GM12878 (cell line): Measurements from ENCODE around the gene PGM3. TPM values are rescaled to one million over a fixed set of nuclear protein-coding genes. Genes with fewer than 3 reads are reported as not detected.

Experiments used
- ATAC-seq: fragments of 200-7000 bp; cut with Tn5 transposase; 3 replicates; pipeline ENCODE4 v1.9.1; 2020; ENCODE audit warnings: mild to moderate bottlenecking, moderate library complexity
- BruUV-seq: library from RNA; stranded (reverse); fragments of 400-500 nt; replicated peaks from 2 replicates; lab custom pipeline; 2021; lab: Mats Ljungman, UMichigan
- CTCF ChIA-PET: fragments of 300-600 bp; sonication (Branson Sonifier 250); formaldehyde crosslinking; extraction: SDS; loops from one replicate; lab custom pipeline; 2021; ENCODE audit warnings: inconsistent platforms; lab: Yijun Ruan, JAX
- POLR2A ChIA-PET: fragments of 350-600 bp; formaldehyde crosslinking; extraction: SDS; loops from one replicate; lab custom pipeline; 2021; ENCODE audit warnings: inconsistent platforms; lab: Charles Lee
- RAD21 ChIA-PET: fragments of 300-600 bp; sonication (Branson Sonifier 250); formaldehyde crosslinking; loops from one replicate; lab custom pipeline; 2023; ENCODE audit warnings: antibody characterized with exemption; ENCODE audit not compliant: unreplicated experiment; lab: Charles Lee
- SMC1A ChIA-PET: fragments of 300-600 bp; sonication (Branson Sonifier 250); formaldehyde crosslinking; loops from one replicate; lab custom pipeline; 2023; ENCODE audit not compliant: unreplicated experiment, uncharacterized antibody; lab: Charles Lee
- DNase-seq: peaks from one replicate; pipeline ENCODE4 v3.0.0-alpha.2; 2011; ENCODE audit warnings: low read depth, low spot score
- FAIRE-seq: peaks from 3 replicates; lab custom pipeline; 2011; peaks lifted over from hg19 to GRCh38; lab: Jason Lieb, UNC
- H2AFZ ChIP-seq: 2 replicates; pipeline ENCODE4 v1.6.0; 2011; ENCODE audit warnings: low read depth, low read length, control low read depth; ENCODE audit not compliant: control insufficient read depth
- H3K27ac ChIP-seq: 2 replicates; pipeline ENCODE4 v1.5.1; 2011; ENCODE audit warnings: control low read depth; ENCODE audit not compliant: control insufficient read depth, insufficient read depth
- H3K27me3 ChIP-seq, 2 experiments: replicated peaks in 1 of 2; 2 replicates each; pipeline versions ENCODE4 v1.6.0 to v1.6.1; 2011; ENCODE audit warnings: low read length in 1 of 2; ENCODE audit not compliant: control insufficient read depth in 2 of 2, insufficient read depth in 2 of 2
- H3K36me3 ChIP-seq, 2 experiments: 2 replicates each; pipeline ENCODE4 v1.5.1; 2011; ENCODE audit warnings: low read length in 1 of 2; ENCODE audit not compliant: control insufficient read depth in 2 of 2, insufficient read depth in 2 of 2
- H3K4me1 ChIP-seq: 2 replicates; pipeline ENCODE4 v1.6.1; 2011; ENCODE audit warnings: mild to moderate bottlenecking, low read length, moderate library complexity, mixed read lengths; ENCODE audit not compliant: control insufficient read depth, insufficient read depth
- H3K4me2 ChIP-seq: 2 replicates; pipeline ENCODE4 v1.6.0; 2011; ENCODE audit warnings: control low read depth; ENCODE audit not compliant: control insufficient read depth, insufficient read depth
- H3K4me3 ChIP-seq: fragments of 200-600 bp; sonication (generic); 2 replicates; pipeline ENCODE4 v1.5.1; 2016
- H3K79me2 ChIP-seq: 2 replicates; pipeline ENCODE4 v1.6.0; 2011; ENCODE audit warnings: low read length; ENCODE audit not compliant: control insufficient read depth, insufficient read depth
- H3K9ac ChIP-seq: 2 replicates; pipeline ENCODE4 v1.8.0; 2011; ENCODE audit warnings: low read length, control low read depth, mixed read lengths; ENCODE audit not compliant: control insufficient read depth, insufficient read depth
- H3K9me3 ChIP-seq: replicated peaks from 3 replicates; pipeline ENCODE4 v1.5.1; 2011; ENCODE audit warnings: mild to moderate bottlenecking, low read length; ENCODE audit not compliant: control insufficient read depth, insufficient read depth
- H4K20me1 ChIP-seq: 2 replicates; pipeline ENCODE4 v1.6.0; 2011; ENCODE audit not compliant: control insufficient read depth, insufficient read depth
- CREM ChIP-seq: IDR thresholded peaks from 2 replicates; pipeline ENCODE4 v1.6.1; 2014; ENCODE audit warnings: antibody characterized with exemption, low read depth
- HCFC1 ChIP-seq: fragments of 150-350 bp; IDR thresholded peaks from 2 replicates; pipeline ENCODE4 v1.6.1; 2014; ENCODE audit warnings: low read length
- KAT2A ChIP-seq: conservative IDR thresholded peaks from 2 replicates; pipeline ENCODE4 v1.6.1; 2011; ENCODE audit warnings: low read depth, low read length; ENCODE audit not compliant: control insufficient read depth
- NBN ChIP-seq: fragments of 450-650 bp; IDR thresholded peaks from 2 replicates; pipeline ENCODE4 v1.6.1; 2016
- PAX8 ChIP-seq: fragments of 450-650 bp; IDR thresholded peaks from 2 replicates; pipeline ENCODE4 v1.6.1; 2017; ENCODE audit warnings: mild to moderate bottlenecking, moderate library complexity
- RB1 ChIP-seq: fragments of 450-650 bp; formaldehyde crosslinking; IDR thresholded peaks from 2 replicates; pipeline ENCODE4 v1.6.1; 2017; ENCODE audit warnings: mild to moderate bottlenecking, borderline replicate concordance
- WGBS: methylation state at CpG from one replicate; pipeline ENCODE4 v1.1.6; 2016; ENCODE audit warnings: low lambda C conversion rate; ENCODE audit not compliant: insufficient replicate concordance, insufficient coverage; ENCODE audit errors: missing lambda C conversion rate; 5-methylcytosine and 5-hydroxymethylcytosine counted together
- in situ Hi-C: fragments of 300-500 bp; cut with MboI; formaldehyde crosslinking; loops from 9 replicates; pipeline ENCODE4 v1.14.3; 2018; ENCODE audit warnings: mixed read lengths
- intact Hi-C: fragments of 100-400 bp; cut with micrococcal nuclease; formaldehyde crosslinking; loops from one replicate; pipeline ENCODE4 v1.14.2; 2022; ENCODE audit not compliant: unreplicated experiment
- polyA plus RNA-seq, 11 experiments: library from polyadenylated mRNA; depleted of rRNA in 4 of 11; unstranded in 6 of 11; stranded (reverse) in 5 of 11; fragments of >200 nt; fragmentation: Nextera tagmentation in 4 of 11; fragmentation: Illumina TruSeq in 1 of 11; extraction: Ambion mirVana in 4 of 11; extraction: Trizol in 1 of 11; gene quantifications; 1 replicate in 1 of 11; 2 replicates in 10 of 11; pipeline versions ENCODE4 v1.2.1 to v1.2.3, GENCODE V29; 2011 to 2016; ENCODE audit warnings: inconsistent platforms in 2 of 11, missing spikeins in 2 of 11, low read depth in 1 of 11
- total RNA-seq, 4 experiments: library from RNA; depleted of rRNA in 3 of 4; stranded (reverse); fragments of >200 nt in 3 of 4; fragmentation: Illumina TruSeq in 1 of 4; extraction: Trizol in 1 of 4; gene quantifications; 2 replicates each; pipeline versions ENCODE4 v1.2.1 to v1.2.3, GENCODE V29; 2013 to 2021
- TF ChIP-seq, protein P1 (sequence below): IDR thresholded peaks from 2 replicates; pipeline ENCODE4 v1.6.1; 2012; ENCODE audit warnings: low read length, inconsistent platforms
- TF ChIP-seq, protein P2 (sequence below): fragments of 450-650 bp; formaldehyde crosslinking; IDR thresholded peaks from 2 replicates; pipeline ENCODE4 v1.4.0; 2020; ENCODE audit warnings: mild to moderate bottlenecking, moderate library complexity

PGM3 gene
- total and polyA plus RNA-seq, 10 of the 15 experiments (the other 5 are each of a cell fraction or from before 2014, with no cell fraction given), result 13.0 to 36.0 (median 24.6) TPM

GRCh38 chr6:83182114-83182513 lies 11.0 kb downstream of the PGM3 start:
- Histone ChIP-seq H3K27ac (no peak overlapping the region), H2AFZ (no peak overlapping the region), H3K4me1 (no peaks in the 10 kb centered on the region), H3K79me2 (no peaks in the 10 kb centered on the region), H3K27me3 (no peaks in the 10 kb centered on the region), H4K20me1 (no peaks in the 10 kb centered on the region), H3K36me3 (peaks cover 2 to 17% of the 10 kb centered on the region in 2 experiments), H3K4me3 (no peak overlapping the region), H3K9ac (no peak overlapping the region), H3K9me3 (no peaks in the 10 kb centered on the region), H3K4me2 (no peak overlapping the region)
- intact Hi-C loops (no loop called here), in situ Hi-C loops (no loop called here)
- RAD21 ChIA-PET, result interaction anchor here (1.1 kb wide), 1 partner anchor 34 kb away, joined by 3 read pairs; no protein-coding TSS in a partner anchor
- ATAC-seq (no peak), DNase-seq (no peak), FAIRE-seq (no peak)
- POLR2A ChIA-PET, result no interaction called here
- TF ChIP-seq KAT2A (no peak), HCFC1 (no peak)
- CTCF ChIA-PET, result interaction anchor here (9.9 kb wide), 1 partner anchor 116 kb away, joined by 63 read pairs; the partner anchor contains the start of genes DOP1A and UBE3D
- SMC1A ChIA-PET, result interaction anchor here (0.8 kb wide), 1 partner anchor 114 kb away, joined by 3 read pairs; no protein-coding TSS in a partner anchor
- WGBS, result 100% methylated on average over 1 of the region's 1 CpG
- BruUV-seq, result no TSS peak

DNA sequence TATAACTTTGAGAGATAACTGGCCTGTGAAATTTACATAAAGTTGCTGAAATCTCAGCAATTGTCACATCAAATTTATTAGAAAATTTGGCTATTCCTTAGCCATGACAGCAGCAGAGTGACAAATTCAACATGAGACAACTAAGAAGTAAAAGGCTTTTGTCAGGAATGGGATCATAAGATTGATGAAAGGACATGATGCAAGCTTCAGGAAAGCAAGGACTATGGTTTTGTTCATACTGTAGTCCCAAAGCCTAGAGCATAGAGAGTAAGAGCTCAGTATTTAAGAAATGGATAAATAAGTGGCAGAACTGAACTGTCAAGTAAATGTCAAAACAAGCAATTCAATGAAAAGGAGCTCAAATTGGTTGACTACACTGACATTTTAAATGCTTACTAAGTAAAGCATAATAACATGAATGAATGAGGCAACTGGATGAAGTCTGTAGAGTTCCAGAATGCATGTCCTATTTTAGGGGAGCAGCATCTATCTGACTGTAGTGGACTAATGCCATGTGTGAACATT lies 12.6 kb downstream of the PGM3 start:
- intact Hi-C loops (no loop called here), in situ Hi-C loops (no loop called here)
- ChIA-PET POLR2A (no interaction called here), RAD21 (no interaction called here), SMC1A (interaction anchor here (1.3 kb wide), 2 partner anchors 8 to 28 kb away, joined by 5 to 6 read pairs; no protein-coding TSS in a partner anchor), CTCF (interaction anchor here (0.6 to 9.9 kb wide), 4 partner anchors 8 to 469 kb away, joined by 3 to 63 read pairs (median 4); partner anchors contain the start of genes DOP1A and UBE3D)
- BruUV-seq, result no TSS peak
- DNase-seq (no peak), FAIRE-seq (no peak), ATAC-seq (no peak)
- no peaks in the 10 kb centered on the region for H3K9me3 ChIP-seq
- peaks cover 2 to 21% of the 10 kb centered on the region in 2 experiments for H3K36me3 ChIP-seq
- H3K4me3 ChIP-seq, result no peak overlapping the region
- no peak overlapping the region for H3K4me2 ChIP-seq
- H3K4me1 ChIP-seq, result no peaks in the 10 kb centered on the region
- TF ChIP-seq RB1 (no peak), PAX8 (no peak), CREM (no peak), NBN (no peak)
- TF ChIP-seq, protein P1, sequence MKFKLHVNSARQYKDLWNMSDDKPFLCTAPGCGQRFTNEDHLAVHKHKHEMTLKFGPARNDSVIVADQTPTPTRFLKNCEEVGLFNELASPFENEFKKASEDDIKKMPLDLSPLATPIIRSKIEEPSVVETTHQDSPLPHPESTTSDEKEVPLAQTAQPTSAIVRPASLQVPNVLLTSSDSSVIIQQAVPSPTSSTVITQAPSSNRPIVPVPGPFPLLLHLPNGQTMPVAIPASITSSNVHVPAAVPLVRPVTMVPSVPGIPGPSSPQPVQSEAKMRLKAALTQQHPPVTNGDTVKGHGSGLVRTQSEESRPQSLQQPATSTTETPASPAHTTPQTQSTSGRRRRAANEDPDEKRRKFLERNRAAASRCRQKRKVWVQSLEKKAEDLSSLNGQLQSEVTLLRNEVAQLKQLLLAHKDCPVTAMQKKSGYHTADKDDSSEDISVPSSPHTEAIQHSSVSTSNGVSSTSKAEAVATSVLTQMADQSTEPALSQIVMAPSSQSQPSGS, result no peak
- TF ChIP-seq, protein P2, sequence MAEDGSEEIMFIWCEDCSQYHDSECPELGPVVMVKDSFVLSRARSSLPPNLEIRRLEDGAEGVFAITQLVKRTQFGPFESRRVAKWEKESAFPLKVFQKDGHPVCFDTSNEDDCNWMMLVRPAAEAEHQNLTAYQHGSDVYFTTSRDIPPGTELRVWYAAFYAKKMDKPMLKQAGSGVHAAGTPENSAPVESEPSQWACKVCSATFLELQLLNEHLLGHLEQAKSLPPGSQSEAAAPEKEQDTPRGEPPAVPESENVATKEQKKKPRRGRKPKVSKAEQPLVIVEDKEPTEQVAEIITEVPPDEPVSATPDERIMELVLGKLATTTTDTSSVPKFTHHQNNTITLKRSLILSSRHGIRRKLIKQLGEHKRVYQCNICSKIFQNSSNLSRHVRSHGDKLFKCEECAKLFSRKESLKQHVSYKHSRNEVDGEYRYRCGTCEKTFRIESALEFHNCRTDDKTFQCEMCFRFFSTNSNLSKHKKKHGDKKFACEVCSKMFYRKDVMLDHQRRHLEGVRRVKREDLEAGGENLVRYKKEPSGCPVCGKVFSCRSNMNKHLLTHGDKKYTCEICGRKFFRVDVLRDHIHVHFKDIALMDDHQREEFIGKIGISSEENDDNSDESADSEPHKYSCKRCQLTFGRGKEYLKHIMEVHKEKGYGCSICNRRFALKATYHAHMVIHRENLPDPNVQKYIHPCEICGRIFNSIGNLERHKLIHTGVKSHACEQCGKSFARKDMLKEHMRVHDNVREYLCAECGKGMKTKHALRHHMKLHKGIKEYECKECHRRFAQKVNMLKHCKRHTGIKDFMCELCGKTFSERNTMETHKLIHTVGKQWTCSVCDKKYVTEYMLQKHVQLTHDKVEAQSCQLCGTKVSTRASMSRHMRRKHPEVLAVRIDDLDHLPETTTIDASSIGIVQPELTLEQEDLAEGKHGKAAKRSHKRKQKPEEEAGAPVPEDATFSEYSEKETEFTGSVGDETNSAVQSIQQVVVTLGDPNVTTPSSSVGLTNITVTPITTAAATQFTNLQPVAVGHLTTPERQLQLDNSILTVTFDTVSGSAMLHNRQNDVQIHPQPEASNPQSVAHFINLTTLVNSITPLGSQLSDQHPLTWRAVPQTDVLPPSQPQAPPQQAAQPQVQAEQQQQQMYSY (CRISPR knock-in tag), result no peak
- H4K20me1 ChIP-seq, result no peaks in the 10 kb centered on the region
- no peak overlapping the region for H2AFZ ChIP-seq
- H3K27me3 ChIP-seq, result no peaks in the 10 kb centered on the region
- H3K9ac ChIP-seq, result no peak overlapping the region
- H3K79me2 ChIP-seq, result no peaks in the 10 kb centered on the region
- no peak overlapping the region for H3K27ac ChIP-seq
